DND-41 (cell line): Measurements from ENCODE around the gene FOXJ3.

Experiments used
- ATAC-seq: fragments of 200-7000 bp; cut with Tn5 transposase; 3 replicates; pipeline ENCODE4 v1.9.1; 2021; ENCODE audit warnings: low read depth; ENCODE audit not compliant: insufficient read depth
- DNase-seq: peaks from one replicate; pipeline ENCODE4 v3.0.0-alpha.2; 2020
- H2AFZ ChIP-seq: 2 replicates; pipeline ENCODE4 v1.6.0; 2012; ENCODE audit warnings: low read depth, low read length
- H3K27ac ChIP-seq: 2 replicates; pipeline ENCODE4 v1.5.1; 2012; ENCODE audit warnings: low read length, inconsistent platforms
- H3K27me3 ChIP-seq: fragments of 200-600 bp; sonication (generic); 2 replicates; pipeline ENCODE4 v1.6.0; 2012; ENCODE audit warnings: low read length, mild to moderate bottlenecking, inconsistent platforms; ENCODE audit not compliant: insufficient read depth, poor library complexity
- H3K36me3 ChIP-seq: 2 replicates; pipeline ENCODE4 v1.5.1; 2012; ENCODE audit warnings: low read length, inconsistent platforms; ENCODE audit not compliant: insufficient read depth
- H3K4me1 ChIP-seq: 2 replicates; pipeline ENCODE4 v1.5.1; 2012; ENCODE audit warnings: mild to moderate bottlenecking, low read length; ENCODE audit not compliant: insufficient read depth
- H3K4me2 ChIP-seq: 2 replicates; pipeline ENCODE4 v1.6.0; 2012; ENCODE audit warnings: mild to moderate bottlenecking, moderate library complexity, low read length, inconsistent platforms; ENCODE audit not compliant: insufficient read depth
- H3K4me3 ChIP-seq, 2 experiments: fragments of 200-600 bp in 1 of 2; shearing (Covaris generic) in 1 of 2; 2 replicates each; pipeline ENCODE4 v1.5.1; 2012 to 2016; ENCODE audit warnings: inconsistent platforms in 2 of 2, low read length in 2 of 2, mild to moderate bottlenecking in 2 of 2, low read depth in 1 of 2, moderate library complexity in 1 of 2
- H3K79me2 ChIP-seq: 2 replicates; pipeline ENCODE4 v1.6.0; 2012; ENCODE audit warnings: low read length, inconsistent platforms; ENCODE audit not compliant: insufficient read depth
- H3K9ac ChIP-seq: 2 replicates; pipeline ENCODE4 v1.6.0; 2012; ENCODE audit warnings: low read depth, mild to moderate bottlenecking, inconsistent platforms, low read length, moderate library complexity
- H3K9me3 ChIP-seq: 2 replicates; pipeline ENCODE4 v1.5.1; 2012; ENCODE audit warnings: low read length, moderate library complexity, mild to moderate bottlenecking, inconsistent platforms; ENCODE audit not compliant: insufficient read depth, severe bottlenecking
- H4K20me1 ChIP-seq: 2 replicates; pipeline ENCODE4 v1.6.0; 2012; ENCODE audit warnings: low read length; ENCODE audit not compliant: insufficient read depth
- CTCF ChIP-seq: IDR thresholded peaks from 2 replicates; pipeline ENCODE4 v1.5.1; 2012; ENCODE audit warnings: borderline replicate concordance, low read length, moderate library complexity, mild to moderate bottlenecking; ENCODE audit not compliant: poor library complexity, severe bottlenecking; ENCODE audit errors: extremely low read depth
- EZH2 ChIP-seq: IDR thresholded peaks from 3 replicates; pipeline ENCODE4 v1.6.1; 2012; ENCODE audit warnings: borderline replicate concordance, low read depth, mild to moderate bottlenecking, moderate library complexity, low read length, inconsistent platforms; ENCODE audit not compliant: severe bottlenecking

FOXJ3 gene

GRCh38 chr1:42184616-42185015 is 150.4 kb downstream of the FOXJ3 start:
- H3K4me2 ChIP-seq, result no peak overlapping the region
- H3K79me2 ChIP-seq, result no peaks in the 10 kb centered on the region
- H3K4me1 ChIP-seq, result no peaks in the 10 kb centered on the region
- peaks cover 71% of the 10 kb centered on the region for H3K36me3 ChIP-seq
- no peaks in the 10 kb centered on the region for H4K20me1 ChIP-seq
- no peak overlapping the region for H3K4me3 ChIP-seq
- no peaks in the 10 kb centered on the region for H3K27me3 ChIP-seq
- DNase-seq (no peak), ATAC-seq (no peak)
- no peaks in the 10 kb centered on the region for H3K9me3 ChIP-seq
- TF ChIP-seq CTCF (no peak), EZH2 (no peak)
- H2AFZ ChIP-seq, result no peak overlapping the region
- H3K9ac ChIP-seq, result no peak overlapping the region
- H3K27ac ChIP-seq, result no peak overlapping the region

GRCh38 chr1:42183957-42184268 is 151.1 kb downstream of the FOXJ3 start:
- Histone ChIP-seq H3K27ac (no peak overlapping the region), H2AFZ (no peak overlapping the region), H4K20me1 (no peaks in the 10 kb centered on the region), H3K27me3 (no peaks in the 10 kb centered on the region), H3K36me3 (peaks cover 69% of the 10 kb centered on the region), H3K4me3 (no peak overlapping the region), H3K9ac (no peak overlapping the region), H3K9me3 (no peaks in the 10 kb centered on the region), H3K4me1 (no peaks in the 10 kb centered on the region), H3K4me2 (no peak overlapping the region), H3K79me2 (no peaks in the 10 kb centered on the region)
- TF ChIP-seq EZH2 (no peak), CTCF (no peak)
- DNase-seq (no peak), ATAC-seq (no peak)

GRCh38 chr1:42183210-42183956 is 151.7 kb downstream of the FOXJ3 start:
- no peak overlapping the region for H3K4me3 ChIP-seq
- DNase-seq (no peak), ATAC-seq (no peak)
- H3K27me3 ChIP-seq, result no peaks in the 10 kb centered on the region
- H3K9ac ChIP-seq, result no peak overlapping the region
- H3K9me3 ChIP-seq, result no peaks in the 10 kb centered on the region
- no peak for TF ChIP-seq CTCF
- TF ChIP-seq EZH2, result no peak
- H3K4me1 ChIP-seq, result no peaks in the 10 kb centered on the region
- no peak overlapping the region for H3K27ac ChIP-seq
- no peaks in the 10 kb centered on the region for H3K79me2 ChIP-seq
- H2AFZ ChIP-seq, result no peak overlapping the region
- peaks cover 66% of the 10 kb centered on the region for H3K36me3 ChIP-seq
- H3K4me2 ChIP-seq, result no peak overlapping the region
- no peaks in the 10 kb centered on the region for H4K20me1 ChIP-seq
